Measurements from ENCODE around the gene FAM170B. TPM values are rescaled to one million over a fixed set of nuclear protein-coding genes. Genes with fewer than 3 reads are reported as not detected.

The FAM170B gene
- total and polyA plus RNA-seq, 2 experiments from 2014 or later, result not detected

DNA sequence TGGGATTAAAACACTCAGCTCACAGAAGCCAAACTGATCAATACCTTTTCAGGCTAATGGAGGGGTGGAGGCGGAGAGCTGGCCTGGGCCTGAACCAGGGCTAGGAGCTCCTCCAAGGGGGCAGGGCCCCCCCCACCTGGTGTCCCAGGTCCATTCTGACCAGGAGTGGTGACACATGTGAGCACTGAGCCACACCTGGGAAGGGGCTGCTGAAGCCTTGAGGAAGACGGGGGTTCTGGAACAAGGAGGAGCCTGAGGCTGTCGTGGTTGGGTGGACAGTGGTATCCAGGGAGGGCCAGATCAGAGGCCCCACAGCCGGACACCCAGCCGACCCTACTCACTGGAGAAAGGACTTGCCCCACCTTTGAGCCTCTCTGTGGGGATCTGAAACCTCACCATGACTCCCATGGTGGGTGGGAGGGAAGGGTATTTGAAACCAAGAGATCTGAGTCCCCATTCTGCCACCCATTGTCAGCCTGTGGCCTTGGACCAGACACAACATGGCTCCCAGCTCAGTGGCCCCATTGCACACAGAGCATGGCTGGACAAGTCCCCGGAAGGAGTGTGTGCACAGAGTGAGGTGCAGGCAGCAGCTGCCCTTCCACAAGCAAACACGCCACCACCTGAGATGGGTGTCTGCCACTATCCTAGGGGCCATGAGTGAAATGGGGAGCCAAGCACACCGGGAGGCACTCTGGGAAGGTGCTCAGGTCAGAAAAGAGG is 41.9 kb upstream of the FAM170B start:
- in situ Hi-C loops (cut with MboI), result no loop called here
- Histone ChIP-seq H3K36me3 (ENCODE audit: low read depth) (no peaks in the 10 kb centered on the region), H3K27me3 (replicated peaks; ENCODE audit: insufficient read depth) (no peaks in the 10 kb centered on the region)

DNA sequence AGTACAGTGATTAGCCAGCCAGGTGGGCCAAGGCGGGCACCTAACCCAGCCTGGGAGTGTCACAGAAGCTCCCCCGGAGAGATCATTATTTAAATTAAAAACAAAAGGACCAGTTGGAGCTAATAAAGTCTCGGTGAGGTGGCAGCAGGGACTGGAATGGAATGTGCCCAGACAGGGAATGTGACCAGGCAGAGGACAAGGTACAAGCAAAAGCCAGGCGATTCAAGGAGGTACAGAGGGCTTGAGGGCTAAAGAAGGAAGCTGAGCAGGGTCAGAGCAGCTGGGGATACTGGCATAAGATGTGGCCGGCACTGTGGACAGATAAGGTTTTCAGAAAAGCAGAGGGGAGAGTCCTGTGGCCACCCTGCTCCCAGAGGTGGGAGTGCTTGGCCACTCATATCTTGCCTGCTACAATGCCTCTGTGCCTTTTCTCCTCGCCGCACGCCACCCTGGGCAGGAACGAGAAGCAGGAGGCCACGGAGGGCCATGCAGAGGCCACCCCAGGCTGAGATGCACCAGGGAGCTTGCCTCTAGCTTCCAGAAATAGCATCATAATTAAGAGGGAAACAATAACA is 41.2 kb upstream of the FAM170B start:
- Histone ChIP-seq H4K20me1 (ENCODE audit: insufficient read depth) (no peaks in the 10 kb centered on the region), H3K9me3 (ENCODE audit: low read depth) (no peaks in the 10 kb centered on the region), H3F3A (ENCODE audit: insufficient read depth) (peaks cover 6% of the 10 kb centered on the region; the same call in 1 of the 2 replicates), H3K27ac (no peak overlapping the region), H3K9me2 (ENCODE audit: insufficient read depth) (no peaks in the 10 kb centered on the region), H2AFZ (no peak overlapping the region), H3K79me2 (ENCODE audit: insufficient read depth) (no peaks in the 10 kb centered on the region), H3K36me3 (ENCODE audit: low read depth) (no peaks in the 10 kb centered on the region), H3K4me3 (no peak overlapping the region), H3K27me3 (replicated peaks; ENCODE audit: insufficient read depth) (no peaks in the 10 kb centered on the region), H3K9ac (no peak overlapping the region), H3K4me2 (ENCODE audit: unreplicated experiment) (no peak overlapping the region), H3K4me1 (ENCODE audit: insufficient read depth) (peaks cover 13% of the 10 kb centered on the region)
- no peak for TF ChIP-seq EZH2phosphoT487 (IDR thresholded peaks at IDR 0.05; ENCODE audit: insufficient read depth, low read depth)
- no peak for TF ChIP-seq EZH2 (IDR thresholded peaks at IDR 0.05; ENCODE audit: insufficient read depth, poor library complexity, severe bottlenecking)
- 80 to 81% methylated on average over 10 of the region's 10 CpGs for WGBS, 2 experiments (ENCODE audit: low coverage in 1 of 2, low lambda C conversion rate in 2 of 2, missing lambda C conversion rate in 2 of 2)
- in situ Hi-C loops (cut with MboI), result loop anchor here (25.0 kb wide), 1 partner anchor 513 kb away; no protein-coding TSS in a partner anchor
- DNase-seq, result no peak

More for the DNA sequence above, 41.9 kb upstream of the FAM170B start:
- H3K4me2 ChIP-seq (ENCODE audit: unreplicated experiment), result no peak overlapping the region
- no peaks in the 10 kb centered on the region for H4K20me1 ChIP-seq (ENCODE audit: insufficient read depth)
- no peaks in the 10 kb centered on the region for H3K9me3 ChIP-seq (ENCODE audit: low read depth)
- no peak overlapping the region for H3K9ac ChIP-seq
- peaks cover 13% of the 10 kb centered on the region for H3K4me1 ChIP-seq (ENCODE audit: insufficient read depth)
- no peak overlapping the region for H2AFZ ChIP-seq
- no peak for DNase-seq
- H3K9me2 ChIP-seq (ENCODE audit: insufficient read depth), result no peaks in the 10 kb centered on the region
- H3K27ac ChIP-seq, result no peak overlapping the region
- H3K79me2 ChIP-seq (ENCODE audit: insufficient read depth), result no peaks in the 10 kb centered on the region
- H3K4me3 ChIP-seq, result no peak overlapping the region
- no peak for TF ChIP-seq EZH2 (IDR thresholded peaks at IDR 0.05; ENCODE audit: insufficient read depth, poor library complexity, severe bottlenecking)
- no peak for TF ChIP-seq EZH2phosphoT487 (IDR thresholded peaks at IDR 0.05; ENCODE audit: insufficient read depth, low read depth)
- 92 to 95% methylated on average over 8 of the region's 8 CpGs for WGBS, 2 experiments (ENCODE audit: low coverage in 1 of 2, low lambda C conversion rate in 2 of 2, missing lambda C conversion rate in 2 of 2)
- peaks cover 6% of the 10 kb centered on the region; the same call in 1 of the 2 replicates for H3F3A ChIP-seq (ENCODE audit: insufficient read depth)

DNA sequence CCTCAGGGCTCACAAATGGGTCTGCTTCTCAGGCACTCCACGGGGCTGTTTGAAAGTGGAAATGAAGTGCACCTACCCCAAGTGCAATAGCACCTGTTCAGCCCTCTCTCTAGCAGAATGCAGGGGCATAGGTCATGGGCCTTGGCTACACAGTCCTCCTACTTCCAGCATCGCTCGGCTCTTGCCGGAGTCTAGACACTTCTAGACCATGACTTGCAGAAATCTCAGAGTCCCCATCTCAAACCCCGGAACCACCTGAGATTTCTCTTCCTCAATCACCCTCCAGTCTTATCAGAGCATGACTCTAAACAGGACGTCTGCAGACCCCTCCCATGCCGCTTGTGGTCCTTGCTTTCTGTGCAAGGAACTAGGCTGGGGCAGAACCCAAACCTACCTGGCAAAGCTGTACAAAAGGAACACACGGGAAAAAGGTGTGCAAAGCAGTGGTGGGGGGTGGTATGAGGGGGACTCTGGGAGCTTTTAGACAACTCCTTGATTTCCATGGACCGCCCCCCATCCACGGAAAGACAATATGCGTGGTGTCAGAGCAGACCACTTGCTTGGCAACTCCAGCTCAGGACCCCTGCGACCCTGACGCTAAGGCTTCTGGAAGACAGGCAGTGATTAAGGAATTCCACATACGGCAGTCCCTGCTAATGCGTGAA is 40.6 kb upstream of the FAM170B start:
- Histone ChIP-seq H3K9ac (no peak overlapping the region), H3K27me3 (replicated peaks; ENCODE audit: insufficient read depth) (no peaks in the 10 kb centered on the region), H3K9me3 (ENCODE audit: low read depth) (no peaks in the 10 kb centered on the region), H3K36me3 (ENCODE audit: low read depth) (no peaks in the 10 kb centered on the region), H3K4me2 (ENCODE audit: unreplicated experiment) (no peak overlapping the region), H3F3A (ENCODE audit: insufficient read depth) (peaks cover 6% of the 10 kb centered on the region; the same call in 1 of the 2 replicates), H3K79me2 (ENCODE audit: insufficient read depth) (no peaks in the 10 kb centered on the region), H2AFZ (no peak overlapping the region), H3K27ac (no peak overlapping the region), H4K20me1 (ENCODE audit: insufficient read depth) (no peaks in the 10 kb centered on the region), H3K4me1 (ENCODE audit: insufficient read depth) (peaks cover 13% of the 10 kb centered on the region), H3K4me3 (no peak overlapping the region), H3K9me2 (ENCODE audit: insufficient read depth) (no peaks in the 10 kb centered on the region)
- 92 to 93% methylated on average over 14 of the region's 15 CpGs for WGBS, 2 experiments (ENCODE audit: low coverage in 1 of 2, low lambda C conversion rate in 2 of 2, missing lambda C conversion rate in 2 of 2)
- DNase-seq, result no peak
- in situ Hi-C loops (cut with MboI), result loop anchor here (25.0 kb wide), 1 partner anchor 512 kb away; no protein-coding TSS in a partner anchor
- no peak for TF ChIP-seq EZH2 (IDR thresholded peaks at IDR 0.05; ENCODE audit: insufficient read depth, poor library complexity, severe bottlenecking)
- no peak for TF ChIP-seq EZH2phosphoT487 (IDR thresholded peaks at IDR 0.05; ENCODE audit: insufficient read depth, low read depth)

DNA sequence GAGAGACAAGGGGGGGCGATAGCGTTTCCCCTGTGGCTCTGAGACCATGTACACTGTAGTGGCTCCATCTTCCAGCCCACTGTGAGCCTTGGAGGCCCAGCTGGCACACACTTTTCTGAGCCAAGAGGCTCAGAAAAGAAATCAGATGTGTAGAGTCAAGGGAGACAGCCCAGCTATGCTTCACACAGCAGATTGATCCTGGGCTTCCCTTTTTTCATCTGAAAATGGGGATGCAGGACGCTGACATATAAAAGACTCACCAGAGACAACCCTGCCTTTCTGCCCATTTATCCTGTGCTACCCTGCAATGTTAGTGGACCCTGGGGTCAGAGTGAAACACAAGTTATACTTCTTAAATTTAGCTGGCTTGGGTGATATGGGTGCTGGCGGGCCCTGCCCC is 40.0 kb upstream of the FAM170B start:
- WGBS, 2 experiments (ENCODE audit: low coverage in 1 of 2, low lambda C conversion rate in 2 of 2, missing lambda C conversion rate in 2 of 2), result 83 to 86% methylated on average over 4 of the region's 4 CpGs
- Histone ChIP-seq H3K4me2 (ENCODE audit: unreplicated experiment) (no peak overlapping the region), H3K4me3 (no peak overlapping the region), H4K20me1 (ENCODE audit: insufficient read depth) (no peaks in the 10 kb centered on the region), H3K27ac (no peak overlapping the region), H3K27me3 (replicated peaks; ENCODE audit: insufficient read depth) (no peaks in the 10 kb centered on the region), H3K4me1 (ENCODE audit: insufficient read depth) (peaks cover 13% of the 10 kb centered on the region), H3F3A (ENCODE audit: insufficient read depth) (peaks cover 6% of the 10 kb centered on the region; the same call in 1 of the 2 replicates), H3K36me3 (ENCODE audit: low read depth) (no peaks in the 10 kb centered on the region), H2AFZ (no peak overlapping the region), H3K9me2 (ENCODE audit: insufficient read depth) (no peaks in the 10 kb centered on the region), H3K9me3 (ENCODE audit: low read depth) (no peaks in the 10 kb centered on the region), H3K79me2 (ENCODE audit: insufficient read depth) (no peaks in the 10 kb centered on the region), H3K9ac (no peak overlapping the region)
- DNase-seq, result no peak
- in situ Hi-C loops (cut with MboI), result loop anchor here (25.0 kb wide), 1 partner anchor 512 kb away; no protein-coding TSS in a partner anchor
- TF ChIP-seq EZH2 (IDR thresholded peaks at IDR 0.05; ENCODE audit: insufficient read depth, poor library complexity, severe bottlenecking) (no peak), EZH2phosphoT487 (IDR thresholded peaks at IDR 0.05; ENCODE audit: insufficient read depth, low read depth) (no peak)
